Breast epithelium (tissue), 3 donors: ENCODE measurements around the gene ECD.

ENCODE experiments used
- POLR2A ChIP-seq: fragments of 450-650 bp; IDR thresholded peaks from one replicate; pipeline ENCODE4 v1.6.1; 2016; ENCODE audit warnings: antibody characterized with exemption, mild to moderate bottlenecking, moderate library complexity
- POLR2AphosphoS5 ChIP-seq, 3 donors: sonication (generic); formaldehyde crosslinking; IDR thresholded peaks; one replicate each; pipeline ENCODE4 v1.6.1; 2017; ENCODE audit warnings: antibody characterized with exemption in 3 of 3
- TF ChIP-seq, protein P1 (sequence below), 3 donors: fragments of 450-650 bp; IDR thresholded peaks; one replicate each; pipeline ENCODE4 v1.5.1; 2016 to 2017; ENCODE audit warnings: antibody characterized with exemption in 3 of 3, mild to moderate bottlenecking in 3 of 3, moderate library complexity in 3 of 3

- TF ChIP-seq POLR2A (no peak), POLR2AphosphoS5 (IDR thresholded peaks at IDR 0.05) (no peak)
- TF ChIP-seq, protein P1, sequence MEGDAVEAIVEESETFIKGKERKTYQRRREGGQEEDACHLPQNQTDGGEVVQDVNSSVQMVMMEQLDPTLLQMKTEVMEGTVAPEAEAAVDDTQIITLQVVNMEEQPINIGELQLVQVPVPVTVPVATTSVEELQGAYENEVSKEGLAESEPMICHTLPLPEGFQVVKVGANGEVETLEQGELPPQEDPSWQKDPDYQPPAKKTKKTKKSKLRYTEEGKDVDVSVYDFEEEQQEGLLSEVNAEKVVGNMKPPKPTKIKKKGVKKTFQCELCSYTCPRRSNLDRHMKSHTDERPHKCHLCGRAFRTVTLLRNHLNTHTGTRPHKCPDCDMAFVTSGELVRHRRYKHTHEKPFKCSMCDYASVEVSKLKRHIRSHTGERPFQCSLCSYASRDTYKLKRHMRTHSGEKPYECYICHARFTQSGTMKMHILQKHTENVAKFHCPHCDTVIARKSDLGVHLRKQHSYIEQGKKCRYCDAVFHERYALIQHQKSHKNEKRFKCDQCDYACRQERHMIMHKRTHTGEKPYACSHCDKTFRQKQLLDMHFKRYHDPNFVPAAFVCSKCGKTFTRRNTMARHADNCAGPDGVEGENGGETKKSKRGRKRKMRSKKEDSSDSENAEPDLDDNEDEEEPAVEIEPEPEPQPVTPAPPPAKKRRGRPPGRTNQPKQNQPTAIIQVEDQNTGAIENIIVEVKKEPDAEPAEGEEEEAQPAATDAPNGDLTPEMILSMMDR (IDR thresholded peaks at IDR 0.05): no peak
Observed at GRCh38 chr10:73166972-73167371, 836 bp downstream of the ECD start.
